ENCODE data around the gene PARD3B.

The PARD3B gene

DNA sequence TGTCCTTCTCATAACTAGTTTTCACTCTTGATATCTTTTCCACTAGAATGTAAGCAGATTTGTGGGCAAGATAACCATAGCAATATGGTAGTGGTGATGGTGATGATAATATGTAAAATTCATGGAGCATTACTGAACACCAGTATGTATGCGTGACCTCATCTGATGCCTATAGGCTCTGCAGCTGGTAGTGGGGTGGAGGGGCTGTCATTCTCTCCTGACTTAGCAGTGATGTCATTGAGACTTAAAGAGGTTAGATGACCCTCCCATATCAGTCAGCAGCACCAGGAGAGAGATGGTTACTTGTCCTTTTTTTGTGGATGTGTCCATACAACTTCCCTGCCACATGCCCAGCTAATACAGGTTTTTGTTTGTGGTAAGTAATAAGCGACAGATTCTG lies 27.9 kb downstream of the PARD3B start:
- H3K27me3 ChIP-seq (ENCODE audit: control insufficient read depth, low read length) = no peaks in the 10 kb centered on the region
- H3K9me3 ChIP-seq (ENCODE audit: control insufficient read depth, insufficient read depth, low read length) = no peaks in the 10 kb centered on the region
- H3K36me3 ChIP-seq (ENCODE audit: control insufficient read depth, low read length) = no peaks in the 10 kb centered on the region
- no peaks in the 10 kb centered on the region for H3K9me2 ChIP-seq (replicated peaks; ENCODE audit: control insufficient read depth, low read length)
- no peak for TF ChIP-seq EZH2phosphoT487 (IDR thresholded peaks at IDR 0.05; ENCODE audit: borderline replicate concordance, low read length)
- TF ChIP-seq, protein P1, sequence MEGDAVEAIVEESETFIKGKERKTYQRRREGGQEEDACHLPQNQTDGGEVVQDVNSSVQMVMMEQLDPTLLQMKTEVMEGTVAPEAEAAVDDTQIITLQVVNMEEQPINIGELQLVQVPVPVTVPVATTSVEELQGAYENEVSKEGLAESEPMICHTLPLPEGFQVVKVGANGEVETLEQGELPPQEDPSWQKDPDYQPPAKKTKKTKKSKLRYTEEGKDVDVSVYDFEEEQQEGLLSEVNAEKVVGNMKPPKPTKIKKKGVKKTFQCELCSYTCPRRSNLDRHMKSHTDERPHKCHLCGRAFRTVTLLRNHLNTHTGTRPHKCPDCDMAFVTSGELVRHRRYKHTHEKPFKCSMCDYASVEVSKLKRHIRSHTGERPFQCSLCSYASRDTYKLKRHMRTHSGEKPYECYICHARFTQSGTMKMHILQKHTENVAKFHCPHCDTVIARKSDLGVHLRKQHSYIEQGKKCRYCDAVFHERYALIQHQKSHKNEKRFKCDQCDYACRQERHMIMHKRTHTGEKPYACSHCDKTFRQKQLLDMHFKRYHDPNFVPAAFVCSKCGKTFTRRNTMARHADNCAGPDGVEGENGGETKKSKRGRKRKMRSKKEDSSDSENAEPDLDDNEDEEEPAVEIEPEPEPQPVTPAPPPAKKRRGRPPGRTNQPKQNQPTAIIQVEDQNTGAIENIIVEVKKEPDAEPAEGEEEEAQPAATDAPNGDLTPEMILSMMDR (IDR thresholded peaks at IDR 0.05; ENCODE audit: low read depth, low read length, poor library complexity, severe bottlenecking) = no peak
- no peaks in the 10 kb centered on the region for H4K20me1 ChIP-seq (ENCODE audit: control insufficient read depth, insufficient read depth, low read depth, low read length)
- no peaks in the 10 kb centered on the region for H3K79me2 ChIP-seq (ENCODE audit: control insufficient read depth, low read length)
- no peak overlapping the region for H3K4me3 ChIP-seq (ENCODE audit: low read length)
- H3K4me1 ChIP-seq (ENCODE audit: control insufficient read depth, low read length) = no peaks in the 10 kb centered on the region
- H3K4me2 ChIP-seq (ENCODE audit: low read length) = no peak overlapping the region
- H3F3A ChIP-seq (ENCODE audit: control insufficient read depth, insufficient read depth) = no peaks in the 10 kb centered on the region
- no peak overlapping the region for H3K27ac ChIP-seq (ENCODE audit: low read depth, low read length)

DNA sequence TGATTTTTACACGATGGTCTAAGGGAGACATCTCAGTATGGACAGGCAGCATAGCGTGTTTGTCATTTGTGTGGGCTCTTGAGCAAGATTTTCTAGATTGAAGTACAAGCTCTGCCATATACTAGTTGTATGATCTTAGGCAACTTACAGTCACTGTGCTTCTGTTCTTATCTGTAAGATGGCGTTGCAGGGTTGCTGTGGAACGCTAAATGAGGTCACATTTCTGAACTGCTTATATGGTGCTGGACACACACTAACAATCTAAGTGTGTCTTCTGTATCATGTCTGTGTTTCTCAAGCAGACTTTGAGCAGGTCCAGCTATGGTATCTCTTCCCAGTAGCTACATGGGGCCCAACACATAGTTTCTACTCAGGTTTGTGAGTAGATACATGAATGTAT lies 29.2 kb downstream of the PARD3B start:
- Histone ChIP-seq H3K27ac (ENCODE audit: low read depth, low read length) (no peak overlapping the region), H3K9me2 (replicated peaks; ENCODE audit: control insufficient read depth, low read length) (no peaks in the 10 kb centered on the region), H3K4me1 (ENCODE audit: control insufficient read depth, low read length) (no peaks in the 10 kb centered on the region), H4K20me1 (ENCODE audit: control insufficient read depth, insufficient read depth, low read depth, low read length) (no peaks in the 10 kb centered on the region), H3K79me2 (ENCODE audit: control insufficient read depth, low read length) (no peaks in the 10 kb centered on the region), H3K4me3 (ENCODE audit: low read length) (no peak overlapping the region), H3K27me3 (ENCODE audit: control insufficient read depth, low read length) (no peaks in the 10 kb centered on the region), H3K9me3 (ENCODE audit: control insufficient read depth, insufficient read depth, low read length) (no peaks in the 10 kb centered on the region), H3K4me2 (ENCODE audit: low read length) (no peak overlapping the region), H3F3A (ENCODE audit: control insufficient read depth, insufficient read depth) (no peaks in the 10 kb centered on the region), H3K36me3 (ENCODE audit: control insufficient read depth, low read length) (no peaks in the 10 kb centered on the region)
- TF ChIP-seq, protein P1 (IDR thresholded peaks at IDR 0.05; ENCODE audit: low read depth, low read length, poor library complexity, severe bottlenecking) = no peak
- no peak for TF ChIP-seq EZH2phosphoT487 (IDR thresholded peaks at IDR 0.05; ENCODE audit: borderline replicate concordance, low read length)

DNA sequence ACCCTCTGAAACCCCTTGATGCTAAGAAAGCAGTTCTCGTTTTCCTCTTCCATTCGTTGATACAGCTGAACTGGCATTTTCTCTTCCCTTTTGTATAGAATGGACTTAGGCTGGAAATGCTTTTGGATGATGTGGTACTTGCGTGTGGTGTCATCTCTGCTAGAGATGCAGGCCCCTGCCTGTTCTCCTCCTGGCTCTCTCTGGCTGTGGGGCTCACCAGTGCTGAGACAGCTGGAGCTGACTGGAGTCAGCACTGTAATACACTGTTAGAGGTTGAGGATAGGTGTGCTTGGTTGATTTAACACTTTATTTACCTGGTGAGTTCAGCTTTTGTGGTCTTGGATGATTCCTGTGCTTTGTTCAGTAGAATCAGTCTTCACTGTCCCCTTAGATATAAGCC lies 30.2 kb downstream of the PARD3B start:
- Histone ChIP-seq H3K36me3 (ENCODE audit: control insufficient read depth, low read length) (no peaks in the 10 kb centered on the region), H3K4me3 (ENCODE audit: low read length) (no peak overlapping the region), H3K9me2 (replicated peaks; ENCODE audit: control insufficient read depth, low read length) (no peaks in the 10 kb centered on the region), H3F3A (ENCODE audit: control insufficient read depth, insufficient read depth) (no peaks in the 10 kb centered on the region), H3K4me2 (ENCODE audit: low read length) (no peak overlapping the region), H3K79me2 (ENCODE audit: control insufficient read depth, low read length) (no peaks in the 10 kb centered on the region), H3K4me1 (ENCODE audit: control insufficient read depth, low read length) (no peaks in the 10 kb centered on the region), H3K27ac (ENCODE audit: low read depth, low read length) (no peak overlapping the region), H3K27me3 (ENCODE audit: control insufficient read depth, low read length) (no peaks in the 10 kb centered on the region), H4K20me1 (ENCODE audit: control insufficient read depth, insufficient read depth, low read depth, low read length) (no peaks in the 10 kb centered on the region), H3K9me3 (ENCODE audit: control insufficient read depth, insufficient read depth, low read length) (no peaks in the 10 kb centered on the region)
- no peak for TF ChIP-seq EZH2phosphoT487 (IDR thresholded peaks at IDR 0.05; ENCODE audit: borderline replicate concordance, low read length)
- TF ChIP-seq, protein P1 (IDR thresholded peaks at IDR 0.05; ENCODE audit: low read depth, low read length, poor library complexity, severe bottlenecking) = no peak
